SK-N-SH (cell line): Measurements from ENCODE around the gene TRAPPC12. TPM values are rescaled to one million over a fixed set of nuclear protein-coding genes. Genes with fewer than 3 reads are reported as not detected.
A peak's percentile ranks its signal among the peaks of the same experiment; 100 is the strongest.

Experiments
- CTCF ChIA-PET: fragments of 300-600, 350-600 bp; formaldehyde crosslinking; extraction: SDS; loops from one replicate; lab custom pipeline; 2021; lab: Yijun Ruan, JAX
- POLR2A ChIA-PET: fragments of 350-600 bp; sonication (Branson Sonifier 250); formaldehyde crosslinking; extraction: SDS; loops from one replicate; lab custom pipeline; 2020; ENCODE audit warnings: antibody characterized with exemption, inconsistent platforms; lab: Yijun Ruan, JAX
- DNase-seq: peaks from one replicate; pipeline ENCODE4 v3.0.0; 2012
- H2AFZ ChIP-seq: fragments of 200-600 bp; sonication (generic); 2 replicates; pipeline ENCODE4 v1.8.1; 2016; ENCODE audit warnings: antibody characterized with exemption, mild to moderate bottlenecking, low read depth
- H3F3A ChIP-seq: fragments of 200-600 bp; sonication (generic); replicated peaks from 2 replicates; pipeline ENCODE3; 2016; ENCODE audit warnings: antibody characterized with exemption, mild to moderate bottlenecking; ENCODE audit not compliant: insufficient read depth
- H3K27ac ChIP-seq, 2 experiments: fragments of 200-500 bp in 1 of 2; fragments of 200-600 bp in 1 of 2; sonication (Bioruptor generic) in 1 of 2; sonication (generic), shearing (Covaris generic) in 1 of 2; 2 replicates each; pipeline versions ENCODE4 v1.5.1 to v1.6.1; 2014 to 2016; ENCODE audit warnings: low read depth in 2 of 2, inconsistent platforms in 1 of 2, low read length in 1 of 2, mild to moderate bottlenecking in 1 of 2, mixed read lengths in 1 of 2
- H3K27me3 ChIP-seq: fragments of 200-600 bp; sonication (generic), shearing (Covaris generic); 2 replicates; pipeline ENCODE4 v1.6.1; 2016; ENCODE audit warnings: mixed run types; ENCODE audit not compliant: insufficient read depth
- H3K36me3 ChIP-seq, 2 experiments: fragments of 200-500 bp in 1 of 2; fragments of 200-600 bp in 1 of 2; sonication (Bioruptor generic) in 1 of 2; sonication (generic) in 1 of 2; replicated peaks in 1 of 2; 2 replicates each; pipeline versions ENCODE3 to v1.5.1; 2014 to 2016; ENCODE audit warnings: low read length in 1 of 2, mild to moderate bottlenecking in 1 of 2; ENCODE audit not compliant: insufficient read depth in 2 of 2, control insufficient read depth in 1 of 2
- H3K4me1 ChIP-seq, 2 experiments: fragments of 200-500 bp in 1 of 2; fragments of 200-600 bp in 1 of 2; sonication (Bioruptor generic) in 1 of 2; sonication (generic), shearing (Covaris generic) in 1 of 2; 2 replicates each; pipeline versions ENCODE4 v1.5.1 to v1.6.1; 2014 to 2016; ENCODE audit warnings: low read depth in 1 of 2, low read length in 1 of 2, mixed run types in 1 of 2; ENCODE audit not compliant: insufficient read depth in 2 of 2, control insufficient read depth in 1 of 2
- H3K4me2 ChIP-seq: fragments of 200-600 bp; sonication (generic), shearing (Covaris generic); 2 replicates; pipeline ENCODE4 v1.6.1; 2017; ENCODE audit warnings: mixed run types
- H3K4me3 ChIP-seq, 2 experiments: fragments of 200-500 bp in 1 of 2; fragments of 200-600 bp in 1 of 2; sonication (Bioruptor generic) in 1 of 2; sonication (generic), shearing (Covaris generic) in 1 of 2; 2 replicates each; pipeline versions ENCODE4 v1.5.1 to v1.8.1; 2014 to 2016; ENCODE audit warnings: low read depth in 2 of 2, inconsistent platforms in 1 of 2, low read length in 1 of 2, mild to moderate bottlenecking in 1 of 2, mixed read lengths in 1 of 2, moderate library complexity in 1 of 2
- H3K79me2 ChIP-seq: fragments of 200-600 bp; sonication (generic); 2 replicates; pipeline ENCODE4 v1.8.1; 2017; ENCODE audit warnings: mild to moderate bottlenecking; ENCODE audit not compliant: insufficient read depth
- H3K9ac ChIP-seq: fragments of 200-600 bp; sonication (generic); 2 replicates; pipeline ENCODE4 v1.6.1; 2017; ENCODE audit warnings: mixed run types
- H3K9me2 ChIP-seq: fragments of 200-600 bp; sonication (generic); 2 replicates; pipeline ENCODE4 v1.6.1; 2017; ENCODE audit warnings: mixed run types
- H3K9me3 ChIP-seq: fragments of 200-600 bp; sonication (generic); 2 replicates; pipeline ENCODE4 v1.6.1; 2017; ENCODE audit warnings: mixed run types, mild to moderate bottlenecking, moderate library complexity
- H4K20me1 ChIP-seq: fragments of 200-600 bp; sonication (generic); 2 replicates; pipeline ENCODE4 v1.6.1; 2017; ENCODE audit warnings: mild to moderate bottlenecking, mixed run types; ENCODE audit not compliant: insufficient read depth
- PBX3 ChIP-seq: IDR thresholded peaks from 2 replicates; pipeline ENCODE4; 2012
- RFX5 ChIP-seq: IDR thresholded peaks from 2 replicates; pipeline ENCODE4 v1.6.1; 2012; ENCODE audit warnings: mild to moderate bottlenecking, improper control_type of control experiment, low read length
- USF2 ChIP-seq: fragments of 150-350 bp; IDR thresholded peaks from 2 replicates; pipeline ENCODE4 v1.6.1; 2017; ENCODE audit warnings: antibody characterized with exemption, low read length, low read depth, borderline replicate concordance
- ZBTB33 ChIP-seq: IDR thresholded peaks from 2 replicates; pipeline ENCODE4 v1.4.0; 2012; ENCODE audit warnings: low read depth, borderline replicate concordance
- WGBS: methylation state at CpG from one replicate; pipeline ENCODE4 v1.1.6; 2017; ENCODE audit warnings: low lambda C conversion rate; 5-methylcytosine and 5-hydroxymethylcytosine counted together
- polyA plus RNA-seq, 3 experiments: library from polyadenylated mRNA; depleted of rRNA; stranded (reverse); fragments of >200 nt; gene quantifications; 2 replicates each; pipeline ENCODE4 v1.2.3, GENCODE V29; 2012

TRAPPC12 gene
- polyA plus RNA-seq, 1 of the 3 experiments (the other 2 are of a cell fraction), result 83.3 TPM

GRCh38 chr2:3483227-3483985, 103.9 kb downstream of the TRAPPC12 start:
- POLR2A ChIA-PET, result no interaction called here
- Histone ChIP-seq H3K4me1 (no peaks in the 10 kb centered on the region; a peak in 1 of 4 replicates), H3F3A (no peaks in the 10 kb centered on the region), H3K27me3 (no peaks in the 10 kb centered on the region), H3K9me3 (no peaks in the 10 kb centered on the region), H2AFZ (no peak overlapping the region), H3K4me3 (no peak overlapping the region), H3K36me3 (peaks cover 0 to 19% of the 10 kb centered on the region in 2 experiments), H3K9ac (no peak overlapping the region), H3K9me2 (no peaks in the 10 kb centered on the region), H3K27ac (no peak overlapping the region), H3K79me2 (no peaks in the 10 kb centered on the region), H3K4me2 (no peak overlapping the region), H4K20me1 (no peaks in the 10 kb centered on the region)
- no peak for TF ChIP-seq ZBTB33
- peak; percentile 82 for TF ChIP-seq PBX3
- no peak for TF ChIP-seq USF2
- no peak for DNase-seq
- CTCF ChIA-PET, result interaction anchor here (0.5 to 15.2 kb wide), 3 partner anchors 9 to 527 kb away, joined by 3 to 127 read pairs (median 4); no protein-coding TSS in a partner anchor
- WGBS, result 88% methylated on average over 27 of the region's 30 CpGs

GRCh38 chr2:3483986-3484960, 104.8 kb downstream of the TRAPPC12 start:
- ChIA-PET POLR2A (no interaction called here), CTCF (interaction anchor here (15.2 kb wide), 1 partner anchor 21 kb away, joined by 127 read pairs; no protein-coding TSS in a partner anchor)
- H3K27ac ChIP-seq, result no peak overlapping the region
- H3K9me2 ChIP-seq, result no peaks in the 10 kb centered on the region
- no peaks in the 10 kb centered on the region for H3K79me2 ChIP-seq
- no peaks in the 10 kb centered on the region for H3F3A ChIP-seq
- no peak overlapping the region for H3K9ac ChIP-seq
- H3K27me3 ChIP-seq, result no peaks in the 10 kb centered on the region
- H3K4me3 ChIP-seq, result no peak overlapping the region
- no peaks in the 10 kb centered on the region for H3K9me3 ChIP-seq
- 92% methylated on average over 32 of the region's 34 CpGs for WGBS
- no peak overlapping the region for H3K4me2 ChIP-seq
- H4K20me1 ChIP-seq, result no peaks in the 10 kb centered on the region
- no peak overlapping the region for H2AFZ ChIP-seq
- H3K36me3 ChIP-seq, result peaks cover 0 to 13% of the 10 kb centered on the region in 2 experiments
- DNase-seq, result peak; percentile 22
- no peak for TF ChIP-seq RFX5
- no peak for TF ChIP-seq ZBTB33
- H3K4me1 ChIP-seq, result no peaks in the 10 kb centered on the region; a peak in 1 of 4 replicates
